Neural cell (in vitro differentiated cells): ENCODE results near the gene GUCA2B.

Source experiments
- CTCF ChIP-seq: fragments of 450-650 bp; IDR thresholded peaks from 2 replicates; pipeline ENCODE4 v1.5.1; 2014; ENCODE audit warnings: antibody characterized with exemption, mild to moderate bottlenecking, moderate library complexity; ENCODE audit not compliant: poor library complexity, severe bottlenecking
- EP300 ChIP-seq: fragments of 450-650 bp; conservative IDR thresholded peaks from 2 replicates; pipeline ENCODE4 v1.6.1; 2014; ENCODE audit warnings: antibody characterized with exemption, mild to moderate bottlenecking, moderate library complexity; ENCODE audit not compliant: poor library complexity, severe bottlenecking
- EZH2 ChIP-seq: fragments of 200-600, 300-800 bp; shearing (Covaris generic), sonication (generic); IDR thresholded peaks from 2 replicates; pipeline ENCODE4 v1.6.1; 2014; ENCODE audit warnings: antibody characterized with exemption, low read length, borderline replicate concordance, mild to moderate bottlenecking; ENCODE audit not compliant: insufficient read depth, poor library complexity, severe bottlenecking
- RAD21 ChIP-seq: fragments of 450-650 bp; conservative IDR thresholded peaks from 2 replicates; pipeline ENCODE4 v1.6.1; 2014; ENCODE audit warnings: antibody characterized with exemption, mild to moderate bottlenecking, moderate library complexity
- REST ChIP-seq: IDR thresholded peaks from 2 replicates; pipeline ENCODE4 v1.6.1; 2012; ENCODE audit warnings: borderline replicate concordance

GRCh38 chr1:42179900-42180329 lies 26.7 kb downstream of the GUCA2B start:
- TF ChIP-seq CTCF: no peak
- no peak for TF ChIP-seq EP300
- TF ChIP-seq REST: no peak
- TF ChIP-seq RAD21: no peak
- TF ChIP-seq EZH2: no peak
